Posterior cingulate gyrus (tissue), 11 donors: Measurements from ENCODE around the gene PKMYT1.
A peak's percentile ranks its signal among the peaks of the same experiment; 100 is the strongest.

Experiments
- DNase-seq, 10 donors: peaks; one replicate each; pipeline versions ENCODE4 v3.0.0 to v3.0.0-alpha.2; 2020 to 2021; ENCODE audit warnings: mixed read lengths in 3 of 10
- intact Hi-C: fragments of 100-400 bp; cut with DNase I; formaldehyde crosslinking; loops from one replicate; pipeline ENCODE4 v1.15.1; 2023

Gene PKMYT1

GRCh38 chr16:3019594-3020246, 39.5 kb upstream of the PKMYT1 start:
- DNase-seq = no peak
- intact Hi-C loops = loop anchor here (2.0 kb wide), 1 partner anchor 15 kb away; no protein-coding TSS in a partner anchor

GRCh38 chr16:3017794-3018506, 37.7 kb upstream of the PKMYT1 start, which contains the start of gene CLDN6:
TSS of gene CLDN6 (minus strand) at chr16:3018183. CDS start at chr16:3016021, 2,162 bp downstream.
- DNase-seq = no peak
- intact Hi-C loops = no loop called here

GRCh38 chr16:3017344-3017743, 37.1 kb upstream of the PKMYT1 start:
- no peak for DNase-seq
- intact Hi-C loops = no loop called here

GRCh38 chr16:3015865-3016521, 35.7 kb upstream of the PKMYT1 start:
- intact Hi-C loops = no loop called here
- no peak for DNase-seq

- no peak for DNase-seq
Measured at GRCh38 chr16:3014971-3015370, 34.7 kb upstream of the PKMYT1 start.

GRCh38 chr16:3013998-3014690, 33.9 kb upstream of the PKMYT1 start:
- intact Hi-C loops = no loop called here
- no peak for DNase-seq

More at GRCh38 chr16:3014971-3015370, 34.7 kb upstream of the PKMYT1 start:
- intact Hi-C loops = no loop called here

GRCh38 chr16:3013491-3013951, 33.3 kb upstream of the PKMYT1 start:
- no peak for DNase-seq
- intact Hi-C loops = no loop called here

- peak in 1 of 10 donors; percentile 61 for DNase-seq
- intact Hi-C loops = no loop called here
Measured at GRCh38 chr16:3012828-3013420, 32.7 kb upstream of the PKMYT1 start, which contains the start of gene CLDN9. TSS of gene CLDN9 (plus strand) at chr16:3012923. CDS start at chr16:3013363, 440 bp downstream.

- no peak for DNase-seq
- intact Hi-C loops = no loop called here
Measured at GRCh38 chr16:3012246-3012645, 32.0 kb upstream of the PKMYT1 start.

- no peak for DNase-seq
- intact Hi-C loops = no loop called here
Measured at GRCh38 chr16:3010510-3010909, 30.3 kb upstream of the PKMYT1 start.

- intact Hi-C loops = no loop called here
- no peak for DNase-seq
Measured at GRCh38 chr16:3009568-3010390, 29.5 kb upstream of the PKMYT1 start.

- intact Hi-C loops = no loop called here
- DNase-seq = no peak
Measured at GRCh38 chr16:3008690-3009037, 28.4 kb upstream of the PKMYT1 start.

GRCh38 chr16:3007957-3008689, 27.9 kb upstream of the PKMYT1 start:
- DNase-seq = no peak
- intact Hi-C loops = no loop called here

- DNase-seq = no peak
- intact Hi-C loops = no loop called here
Measured at GRCh38 chr16:3007059-3007956, 27.1 kb upstream of the PKMYT1 start.

GRCh38 chr16:3004781-3005284, 24.6 kb upstream of the PKMYT1 start:
- no peak for DNase-seq
- intact Hi-C loops = loop anchor here (2.0 kb wide), 1 partner anchor 16 kb away; the partner anchor contains the start of gene TNFRSF12A

GRCh38 chr16:3004319-3004718, 24.1 kb upstream of the PKMYT1 start:
- intact Hi-C loops = loop anchor here (2.0 kb wide), 1 partner anchor 16 kb away; the partner anchor contains the start of gene TNFRSF12A
- DNase-seq = no peak

- intact Hi-C loops = loop anchor here (2.0 kb wide), 1 partner anchor 17 kb away; the partner anchor contains the start of gene TNFRSF12A
- peak; percentile 96 to 100 (median 98) for DNase-seq
Measured at GRCh38 chr16:3003582-3004270, 23.5 kb upstream of the PKMYT1 start.
